Panc1 (cell line): ENCODE data around the gene LCN6. TPM values are rescaled to one million over a fixed set of nuclear protein-coding genes. Genes with fewer than 3 reads are reported as not detected.

Experiments
- ATAC-seq: fragments of 200-7000 bp; cut with Tn5 transposase; 2 replicates; pipeline ENCODE4 v1.9.1; 2020; ENCODE audit warnings: mild to moderate bottlenecking, moderate library complexity
- BruUV-seq: library from RNA; stranded (reverse); fragments of 400-500 nt; replicated peaks from 2 replicates; lab custom pipeline; 2021; lab: Mats Ljungman, UMichigan
- CTCF ChIA-PET: fragments of 300-600 bp; sonication (Branson Sonifier 250); formaldehyde crosslinking; loops from one replicate; lab custom pipeline; 2022; ENCODE audit warnings: antibody characterized with exemption; lab: Charles Lee
- POLR2A ChIA-PET: fragments of 300-600 bp; sonication (Branson Sonifier 250); formaldehyde crosslinking; loops from one replicate; lab custom pipeline; 2022; ENCODE audit warnings: antibody characterized with exemption; lab: Charles Lee
- DNase-seq: peaks from one replicate; pipeline ENCODE4 v3.0.0-alpha.2; 2010; ENCODE audit warnings: low read depth, low spot score
- H3K27ac ChIP-seq: 2 replicates; pipeline ENCODE4 v1.5.1; 2011; ENCODE audit warnings: mild to moderate bottlenecking, low read length, inconsistent platforms
- H3K27me3 ChIP-seq: fragments of 200-500 bp; sonication (Bioruptor generic); 2 replicates; pipeline ENCODE4 v1.6.0; 2014; ENCODE audit warnings: low read length, inconsistent platforms; ENCODE audit not compliant: control insufficient read depth, insufficient read depth
- H3K36me3 ChIP-seq: fragments of 200-500 bp; sonication (Bioruptor generic); 2 replicates; pipeline ENCODE4 v1.5.1; 2014; ENCODE audit warnings: inconsistent platforms, mild to moderate bottlenecking, low read length, moderate library complexity; ENCODE audit not compliant: control insufficient read depth, insufficient read depth
- H3K4me1 ChIP-seq: 2 replicates; pipeline ENCODE4 v1.5.1; 2011; ENCODE audit warnings: inconsistent platforms, mild to moderate bottlenecking, low read length, moderate library complexity; ENCODE audit not compliant: control insufficient read depth, insufficient read depth
- H3K4me3 ChIP-seq, 2 experiments: 2 replicates each; pipeline ENCODE4 v1.5.1; 2011 to 2012; ENCODE audit warnings: low read depth in 2 of 2, low read length in 2 of 2, mild to moderate bottlenecking in 2 of 2, inconsistent platforms in 1 of 2, moderate library complexity in 1 of 2
- H3K9me3 ChIP-seq: fragments of 200-500 bp; sonication (Bioruptor generic); 2 replicates; pipeline ENCODE4 v1.5.1; 2014; ENCODE audit warnings: low read depth, mild to moderate bottlenecking, inconsistent platforms, low read length, moderate library complexity; ENCODE audit not compliant: control insufficient read depth, insufficient read depth
- CTCF ChIP-seq: fragments of 450-650 bp; IDR thresholded peaks from 2 replicates; pipeline ENCODE4 v1.5.1; 2017; ENCODE audit warnings: mild to moderate bottlenecking
- POLR2AphosphoS5 ChIP-seq: IDR thresholded peaks from 2 replicates; pipeline ENCODE4 v1.6.1; 2012; ENCODE audit warnings: mild to moderate bottlenecking, low read depth, low read length, moderate library complexity
- REST ChIP-seq, 2 experiments: IDR thresholded peaks; 2 replicates each; pipeline ENCODE4 v1.6.1; 2011 to 2012; ENCODE audit warnings: low read depth in 2 of 2, control low read depth in 1 of 2, low read length in 1 of 2, mild to moderate bottlenecking in 1 of 2, moderate library complexity in 1 of 2; ENCODE audit not compliant: insufficient read depth in 1 of 2
- SIN3A ChIP-seq: IDR thresholded peaks from 2 replicates; pipeline ENCODE4 v1.6.1; 2012; ENCODE audit warnings: low read depth, mild to moderate bottlenecking, low read length, moderate library complexity, borderline replicate concordance; ENCODE audit not compliant: insufficient read depth
- TCF7L2 ChIP-seq: IDR thresholded peaks from 2 replicates; pipeline ENCODE4 v1.6.1; 2011; ENCODE audit warnings: mild to moderate bottlenecking, low read depth, low read length, inconsistent platforms
- in situ Hi-C: cut with HindIII; loops from 2 replicates; pipeline ENCODE4 v1.10.0; 2016; ENCODE audit warnings: low sequenced_read_pairs, low pct_unique_long_range_greater_than_20kb
- intact Hi-C: fragments of 100-400 bp; cut with micrococcal nuclease; formaldehyde crosslinking; loops from one replicate; pipeline ENCODE4 v1.10.0; 2022; ENCODE audit not compliant: unreplicated experiment
- total RNA-seq: library from RNA; stranded (reverse); gene quantifications from one replicate; pipeline ENCODE4 v1.2.1, GENCODE V29; 2021; ENCODE audit not compliant: unreplicated experiment

LCN6 gene
- total RNA-seq, 1 experiment from 2014 or later, result not detected

- in situ Hi-C loops (no loop called here), intact Hi-C loops (no loop called here)
- DNase-seq (no peak), ATAC-seq (no peak)
- no peak overlapping the region for H3K4me3 ChIP-seq
- ChIA-PET CTCF (no interaction called here), POLR2A (no interaction called here)
- no peaks in the 10 kb centered on the region for H3K36me3 ChIP-seq
- no peak for TF ChIP-seq POLR2AphosphoS5
- TF ChIP-seq CTCF, result no peak
- TF ChIP-seq TCF7L2, result no peak
- TF ChIP-seq REST (IDR thresholded peaks at IDR 0.05; ENCODE audit: insufficient read depth in 1 of 2, low read depth in 2 of 2, low read length in 1 of 2), result no peak
- no peak for TF ChIP-seq SIN3A
- H3K4me1 ChIP-seq, result peaks cover 3% of the 10 kb centered on the region; the same call in 1 of the 2 replicates
- no TSS peak for BruUV-seq
- H3K9me3 ChIP-seq, result no peaks in the 10 kb centered on the region
- no peak overlapping the region for H3K27ac ChIP-seq
- H3K27me3 ChIP-seq, result no peaks in the 10 kb centered on the region
Measured at GRCh38 chr9:136765041-136765440, 16.7 kb upstream of the LCN6 start.

GRCh38 chr9:136764301-136764891 is 16.1 kb upstream of the LCN6 start, which contains the start of gene LCN15:
Gene LCN15 (minus strand): TSS chr9:136764518. CDS start chr9:136764488, 30 bp downstream.
- Histone ChIP-seq H3K27ac (no peak within 1 kb of the TSS), H3K36me3 (no peaks in the 10 kb centered on the region), H3K4me3 (no peak within 1 kb of the TSS), H3K4me1 (peaks cover 3% of the 10 kb centered on the region; the same call in 1 of the 2 replicates), H3K27me3 (no peaks in the 10 kb centered on the region), H3K9me3 (no peaks in the 10 kb centered on the region)
- in situ Hi-C loops, result no loop called here
- no peak for DNase-seq
- POLR2A ChIA-PET, result no interaction called here
- BruUV-seq, result no TSS peak
- no peak for TF ChIP-seq TCF7L2
- TF ChIP-seq SIN3A, result no peak
- no peak for TF ChIP-seq POLR2AphosphoS5
- no peak for TF ChIP-seq CTCF
- TF ChIP-seq REST (IDR thresholded peaks at IDR 0.05; ENCODE audit: insufficient read depth in 1 of 2, low read depth in 2 of 2, low read length in 1 of 2), result no peak
- CTCF ChIA-PET, result no interaction called here
- intact Hi-C loops, result no loop called here
- no peak for ATAC-seq
